ENCODE results near the gene ATP6V0E2.

DNA sequence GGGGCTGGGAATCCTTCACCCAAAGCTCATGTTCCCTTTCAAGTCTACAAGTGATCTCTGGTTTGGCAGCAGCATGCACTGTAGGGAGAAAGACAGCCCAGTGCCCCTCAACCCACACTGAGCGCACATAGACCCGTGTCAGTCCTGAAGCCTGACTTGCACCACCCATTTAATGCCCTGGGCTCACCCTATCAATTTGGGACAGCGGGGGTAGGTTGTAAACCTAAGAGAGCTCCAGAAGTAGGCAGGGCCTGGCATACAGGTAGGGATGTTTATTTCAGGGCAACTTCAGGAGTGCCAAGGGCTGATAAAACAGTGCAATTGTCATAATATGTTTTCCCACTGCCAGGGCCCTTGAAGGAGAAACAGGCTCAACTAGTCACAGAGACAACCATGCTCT, 3.5 kb upstream of the ATP6V0E2 start:
- TF ChIP-seq SMC3 (IDR thresholded peaks at IDR 0.05) (no peak), POLR2A (IDR thresholded peaks at IDR 0.05; ENCODE audit: low read length) (no peak), RARB (CRISPR knock-in tag; IDR thresholded peaks at IDR 0.05) (no peak), KDM1A (IDR thresholded peaks at IDR 0.05; ENCODE audit: low read depth) (no peak), MAFK (IDR thresholded peaks at IDR 0.05; ENCODE audit: partially characterized antibody) (no peak)
- TF ChIP-seq, protein P1, sequence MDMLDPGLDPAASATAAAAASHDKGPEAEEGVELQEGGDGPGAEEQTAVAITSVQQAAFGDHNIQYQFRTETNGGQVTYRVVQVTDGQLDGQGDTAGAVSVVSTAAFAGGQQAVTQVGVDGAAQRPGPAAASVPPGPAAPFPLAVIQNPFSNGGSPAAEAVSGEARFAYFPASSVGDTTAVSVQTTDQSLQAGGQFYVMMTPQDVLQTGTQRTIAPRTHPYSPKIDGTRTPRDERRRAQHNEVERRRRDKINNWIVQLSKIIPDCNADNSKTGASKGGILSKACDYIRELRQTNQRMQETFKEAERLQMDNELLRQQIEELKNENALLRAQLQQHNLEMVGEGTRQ (IDR thresholded peaks at IDR 0.05), result no peak
- TF ChIP-seq, protein P2, sequence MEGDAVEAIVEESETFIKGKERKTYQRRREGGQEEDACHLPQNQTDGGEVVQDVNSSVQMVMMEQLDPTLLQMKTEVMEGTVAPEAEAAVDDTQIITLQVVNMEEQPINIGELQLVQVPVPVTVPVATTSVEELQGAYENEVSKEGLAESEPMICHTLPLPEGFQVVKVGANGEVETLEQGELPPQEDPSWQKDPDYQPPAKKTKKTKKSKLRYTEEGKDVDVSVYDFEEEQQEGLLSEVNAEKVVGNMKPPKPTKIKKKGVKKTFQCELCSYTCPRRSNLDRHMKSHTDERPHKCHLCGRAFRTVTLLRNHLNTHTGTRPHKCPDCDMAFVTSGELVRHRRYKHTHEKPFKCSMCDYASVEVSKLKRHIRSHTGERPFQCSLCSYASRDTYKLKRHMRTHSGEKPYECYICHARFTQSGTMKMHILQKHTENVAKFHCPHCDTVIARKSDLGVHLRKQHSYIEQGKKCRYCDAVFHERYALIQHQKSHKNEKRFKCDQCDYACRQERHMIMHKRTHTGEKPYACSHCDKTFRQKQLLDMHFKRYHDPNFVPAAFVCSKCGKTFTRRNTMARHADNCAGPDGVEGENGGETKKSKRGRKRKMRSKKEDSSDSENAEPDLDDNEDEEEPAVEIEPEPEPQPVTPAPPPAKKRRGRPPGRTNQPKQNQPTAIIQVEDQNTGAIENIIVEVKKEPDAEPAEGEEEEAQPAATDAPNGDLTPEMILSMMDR (IDR thresholded peaks at IDR 0.05), result no peak
